ENCODE measurements around the gene FER1L5. TPM values are rescaled to one million over a fixed set of nuclear protein-coding genes. Genes with fewer than 3 reads are reported as not detected.

FER1L5 gene
- total and polyA plus RNA-seq, 2 donors (not counting 3 experiments of a cell fraction or from before 2014, with no cell fraction given): not detected

GRCh38 chr2:96703021-96703751 lies 60.6 kb downstream of the FER1L5 start:
- Histone ChIP-seq H3K4me2 (ENCODE audit: insufficient read depth, low read length) (no peak overlapping the region), H3K36me3 (ENCODE audit: control insufficient read depth in 2 of 2, extremely low read depth in 1 of 2, insufficient read depth in 2 of 2, low read length in 2 of 2) (peaks cover 6 to 18% of the 10 kb centered on the region in 2 experiments), H2AFZ (ENCODE audit: low read depth, low read length) (no peak overlapping the region), H3K27ac (ENCODE audit: insufficient read depth, low read depth, low read length) (no peak overlapping the region), H3K9ac (replicated peaks; ENCODE audit: extremely low read depth, insufficient read depth, low read length) (no peak overlapping the region), H3K9me3 (replicated peaks; ENCODE audit: control insufficient read depth, insufficient read depth, low read length) (no peaks in the 10 kb centered on the region), H3K4me1 (ENCODE audit: control insufficient read depth, extremely low read depth, insufficient read depth, low read length) (no peaks in the 10 kb centered on the region), H3K4me3 (replicated peaks in 1 of 3; ENCODE audit: insufficient read depth in 1 of 3, low read depth in 1 of 3, low read length in 3 of 3) (no peak overlapping the region), H3K9me1 (replicated peaks; ENCODE audit: control insufficient read depth, extremely low read depth, insufficient read depth, low read length) (no peaks in the 10 kb centered on the region), H4K20me1 (replicated peaks; ENCODE audit: control insufficient read depth, extremely low read depth, insufficient read depth, low read length) (no peaks in the 10 kb centered on the region), H3K79me2 (ENCODE audit: control insufficient read depth, insufficient read depth, low read length) (no peaks in the 10 kb centered on the region), H3K27me3 (ENCODE audit: control insufficient read depth in 2 of 2, insufficient read depth in 2 of 2, low read length in 2 of 2) (no peaks in the 10 kb centered on the region)
- dilution Hi-C loops (cut with MboI; ENCODE audit: extremely low pct_ligation_motif_present, low sequenced_read_pairs) (no loop called here), intact Hi-C loops (cut with micrococcal nuclease) (no loop called here)
- CTCF ChIA-PET: no interaction called here
- FAIRE-seq (no peak), DNase-seq (ENCODE audit: low read depth, low spot score) (no peak)
- POLR2A ChIA-PET: no interaction called here
- BruUV-seq (replicated peaks): no TSS peak
- TF ChIP-seq MYC (IDR thresholded peaks at IDR 0.05; ENCODE audit: low read depth, low read length) (no peak), FOS (IDR thresholded peaks at IDR 0.05; ENCODE audit: borderline replicate concordance, insufficient read depth, low read length) (no peak), POLR2A (IDR thresholded peaks at IDR 0.05; ENCODE audit: low read depth, low read length) (no peak)

GRCh38 chr2:96710985-96711384 lies 68.4 kb downstream of the FER1L5 start:
- DNase-seq (ENCODE audit: low read depth, low spot score) (no peak), FAIRE-seq (no peak)
- ChIA-PET CTCF (interaction anchor here (1.1 kb wide), 1 partner anchor 157 kb away, joined by 3 read pairs; no protein-coding TSS in a partner anchor), POLR2A (no interaction called here)
- Histone ChIP-seq H3K4me3 (replicated peaks in 1 of 3; ENCODE audit: insufficient read depth in 1 of 3, low read depth in 1 of 3, low read length in 3 of 3) (no peak overlapping the region), H3K36me3 (ENCODE audit: control insufficient read depth in 2 of 2, extremely low read depth in 1 of 2, insufficient read depth in 2 of 2, low read length in 2 of 2) (peaks cover 6 to 25% of the 10 kb centered on the region in 2 experiments), H3K79me2 (ENCODE audit: control insufficient read depth, insufficient read depth, low read length) (no peaks in the 10 kb centered on the region), H4K20me1 (replicated peaks; ENCODE audit: control insufficient read depth, extremely low read depth, insufficient read depth, low read length) (no peaks in the 10 kb centered on the region), H3K4me1 (ENCODE audit: control insufficient read depth, extremely low read depth, insufficient read depth, low read length) (no peaks in the 10 kb centered on the region), H3K27me3 (ENCODE audit: control insufficient read depth in 2 of 2, insufficient read depth in 2 of 2, low read length in 2 of 2) (no peaks in the 10 kb centered on the region), H3K9ac (replicated peaks; ENCODE audit: extremely low read depth, insufficient read depth, low read length) (no peak overlapping the region), H3K4me2 (ENCODE audit: insufficient read depth, low read length) (no peak overlapping the region), H3K27ac (ENCODE audit: insufficient read depth, low read depth, low read length) (no peak overlapping the region), H2AFZ (ENCODE audit: low read depth, low read length) (no peak overlapping the region), H3K9me3 (replicated peaks; ENCODE audit: control insufficient read depth, insufficient read depth, low read length) (no peaks in the 10 kb centered on the region), H3K9me1 (replicated peaks; ENCODE audit: control insufficient read depth, extremely low read depth, insufficient read depth, low read length) (no peaks in the 10 kb centered on the region)
- no TSS peak for BruUV-seq (replicated peaks)
- intact Hi-C loops (cut with micrococcal nuclease): no loop called here
- no peak for TF ChIP-seq POLR2A (IDR thresholded peaks at IDR 0.05; ENCODE audit: low read depth, low read length)
- no peak for TF ChIP-seq GATA2 (IDR thresholded peaks at IDR 0.05; ENCODE audit: insufficient read depth, insufficient read length, low read depth, low read length)
- TF ChIP-seq EZH2 (IDR thresholded peaks at IDR 0.05; ENCODE audit: borderline replicate concordance, low read depth, low read length, severe bottlenecking): no peak
- no peak for TF ChIP-seq POLR2AphosphoS5 (IDR thresholded peaks at IDR 0.05; ENCODE audit: insufficient read depth, low read depth, low read length)
- no peak for TF ChIP-seq CTCF (IDR thresholded peaks at IDR 0.05; ENCODE audit: extremely low read depth in 1 of 2, insufficient read depth in 1 of 2, low read depth in 1 of 2, low read length in 2 of 2)
- TF ChIP-seq JUN (IDR thresholded peaks at IDR 0.05; ENCODE audit: borderline replicate concordance, insufficient read depth, insufficient read length, low read depth): no peak
- dilution Hi-C loops (cut with MboI; ENCODE audit: extremely low pct_ligation_motif_present, low sequenced_read_pairs): no loop called here

Measured in endothelial cell of umbilical vein (primary cell).